Measurements from ENCODE around the gene SAMHD1.
"Not testable (repeated sequence)": the region's sequence is repeated elsewhere in the genome, so short reads cannot be mapped to it uniquely, and the experiment has no call there.

The SAMHD1 gene

GRCh38 chr20:36974660-36975059 is 23.2 kb upstream of the SAMHD1 start:
- Histone ChIP-seq H3K4me3 (no peak overlapping the region), H3K9me3 (no peaks in the 10 kb centered on the region), H3K4me1 (no peaks in the 10 kb centered on the region), H3K36me3 (no peaks in the 10 kb centered on the region), H3K27me3 (no peaks in the 10 kb centered on the region), H3K27ac (no peak overlapping the region)
- no peak for DNase-seq
- intact Hi-C loops (cut with DNase I; ENCODE audit: low total_unique reads), result no loop called here
- no peak for TF ChIP-seq CTCF (IDR thresholded peaks at IDR 0.05)

DNA sequence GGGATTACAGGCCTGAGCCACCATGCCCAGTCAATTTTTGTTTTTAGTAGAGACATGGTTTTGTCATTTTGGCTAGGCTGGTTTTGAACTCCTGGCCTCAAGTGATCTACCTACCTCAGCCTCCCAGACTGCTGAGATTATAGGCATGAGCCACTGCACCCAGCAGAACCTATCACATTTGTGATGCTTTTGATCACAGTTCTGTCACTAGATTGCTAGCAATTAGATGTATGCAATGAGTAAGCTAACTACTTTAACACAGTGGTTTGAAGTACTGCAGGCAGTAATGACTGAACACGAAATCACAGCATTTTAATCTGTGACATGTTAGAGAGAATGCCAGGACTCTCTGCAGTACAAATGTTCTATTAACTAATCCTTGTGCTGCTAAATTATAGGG is 19.6 kb upstream of the SAMHD1 start:
- H3K27ac ChIP-seq, result no peak overlapping the region

DNA sequence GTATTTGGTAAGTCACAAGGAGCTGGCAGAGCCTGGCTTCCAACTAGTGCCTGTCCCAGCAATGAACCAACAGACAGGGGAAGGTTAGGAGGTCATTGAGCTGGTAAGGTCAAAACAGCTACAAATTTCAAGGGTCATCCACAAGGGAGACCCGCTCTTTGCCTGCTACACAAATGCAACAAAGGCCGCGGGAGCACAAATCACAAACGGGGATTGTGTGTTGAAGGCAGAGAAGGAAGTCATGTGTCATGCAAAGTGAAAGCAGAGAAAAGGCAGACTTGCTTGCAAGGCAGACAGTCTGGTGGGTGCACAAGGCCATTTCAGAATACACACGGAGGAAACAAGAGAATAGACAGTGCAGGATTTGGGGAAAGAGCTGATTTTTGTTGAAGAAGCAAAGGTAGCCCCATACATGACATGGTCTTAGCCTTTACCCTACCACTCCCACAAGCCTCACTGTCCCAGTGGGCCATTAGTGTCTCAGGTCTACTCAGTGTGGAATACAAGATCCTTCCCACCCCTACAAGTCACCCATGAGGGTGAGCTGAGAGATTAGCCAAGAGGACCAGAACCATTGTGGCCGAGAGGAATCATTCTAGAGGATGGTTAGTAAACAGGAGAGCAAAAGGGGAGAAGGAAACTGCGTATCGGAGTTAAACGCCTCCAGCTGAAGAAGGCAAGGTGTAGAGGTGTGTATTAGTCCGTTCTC is 18.1 kb upstream of the SAMHD1 start:
- Histone ChIP-seq H3K9me3 (no peaks in the 10 kb centered on the region), H3K4me3 (no peak overlapping the region), H3K4me1 (no peaks in the 10 kb centered on the region), H3K36me3 (no peaks in the 10 kb centered on the region), H3K27me3 (no peaks in the 10 kb centered on the region), H3K27ac (no peak overlapping the region)
- no peak for DNase-seq
- TF ChIP-seq CTCF (IDR thresholded peaks at IDR 0.05), result no peak
- intact Hi-C loops (cut with DNase I; ENCODE audit: low total_unique reads), result no loop called here

More for the DNA sequence above, 19.6 kb upstream of the SAMHD1 start:
- Histone ChIP-seq H3K4me3 (no peak overlapping the region), H3K4me1 (no peaks in the 10 kb centered on the region), H3K9me3 (no peaks in the 10 kb centered on the region), H3K36me3 (no peaks in the 10 kb centered on the region), H3K27me3 (no peaks in the 10 kb centered on the region)
- no peak for DNase-seq
- intact Hi-C loops (cut with DNase I; ENCODE audit: low total_unique reads), result no loop called here
- TF ChIP-seq CTCF (IDR thresholded peaks at IDR 0.05), result no peak

GRCh38 chr20:36969051-36969450 is 17.5 kb upstream of the SAMHD1 start:
- intact Hi-C loops (cut with DNase I; ENCODE audit: low total_unique reads), result no loop called here
- no peak for TF ChIP-seq CTCF (IDR thresholded peaks at IDR 0.05)
- Histone ChIP-seq H3K27ac (no peak overlapping the region), H3K27me3 (no peaks in the 10 kb centered on the region), H3K4me3 (no peak overlapping the region), H3K36me3 (no peaks in the 10 kb centered on the region), H3K9me3 (no peaks in the 10 kb centered on the region), H3K4me1 (no peaks in the 10 kb centered on the region)
- no peak for DNase-seq

DNA sequence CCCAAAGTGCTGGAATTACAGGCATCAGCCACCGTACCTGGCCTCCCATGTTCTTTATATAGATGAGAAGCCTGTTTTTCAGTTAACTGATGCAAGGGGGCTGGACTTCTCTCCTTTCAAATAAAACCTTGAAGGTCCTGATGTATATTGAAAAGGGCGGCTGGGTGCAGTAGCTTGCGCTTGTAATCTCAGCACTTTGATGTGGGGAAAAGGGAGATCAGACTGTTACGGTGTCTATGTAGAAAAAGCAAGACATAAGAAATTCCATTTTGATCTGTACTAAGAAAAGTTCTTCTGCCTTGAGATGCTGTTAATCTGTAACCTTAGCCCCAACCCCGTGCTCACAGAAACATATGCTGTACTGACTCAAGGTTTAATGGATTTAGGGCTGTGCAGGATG is 16.1 kb upstream of the SAMHD1 start:
- Histone ChIP-seq H3K36me3 (no peaks in the 10 kb centered on the region), H3K4me3 (no peak overlapping the region), H3K27ac (no peak overlapping the region), H3K27me3 (no peaks in the 10 kb centered on the region), H3K4me1 (no peaks in the 10 kb centered on the region), H3K9me3 (no peaks in the 10 kb centered on the region)
- no peak for TF ChIP-seq CTCF (IDR thresholded peaks at IDR 0.05)
- intact Hi-C loops (cut with DNase I; ENCODE audit: low total_unique reads), result no loop called here
- DNase-seq, result no peak

GRCh38 chr20:36966965-36967364 is 15.5 kb upstream of the SAMHD1 start:
- H3K36me3 ChIP-seq; intact Hi-C loops (cut with DNase I; ENCODE audit: low total_unique reads): not testable (repeated sequence)

DNA sequence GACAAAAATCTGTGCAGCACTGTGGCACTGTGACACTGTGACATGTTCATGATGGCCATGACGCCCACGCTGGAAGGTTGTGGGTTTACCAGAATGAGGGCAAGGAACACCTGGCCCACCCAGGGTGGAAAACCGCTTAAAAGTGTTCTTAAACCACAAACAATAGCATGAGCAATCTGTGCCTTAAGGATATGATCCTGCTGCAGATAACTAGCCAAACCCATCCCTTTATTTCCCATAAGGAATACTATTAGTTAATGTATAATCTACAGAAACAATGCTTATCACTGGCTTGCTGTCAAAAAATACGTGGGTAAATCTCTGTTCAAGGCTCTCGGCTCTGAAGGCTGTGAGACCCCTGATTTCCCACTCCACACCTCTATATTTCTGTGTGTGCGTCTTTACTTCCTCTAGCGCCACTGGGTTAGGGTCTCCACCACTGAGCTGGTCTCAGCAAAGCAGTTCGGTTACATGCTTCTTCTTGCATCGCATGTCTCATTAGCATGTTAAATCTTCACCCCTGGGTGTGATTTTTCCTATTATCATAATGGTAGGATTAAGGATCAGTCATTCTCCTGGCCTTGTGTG is 10.9 kb upstream of the SAMHD1 start:
- H3K9me3 ChIP-seq; H3K27me3 ChIP-seq; H3K4me1 ChIP-seq; H3K27ac ChIP-seq; DNase-seq; H3K36me3 ChIP-seq; H3K4me3 ChIP-seq; intact Hi-C loops (cut with DNase I; ENCODE audit: low total_unique reads): not testable (repeated sequence)

More at GRCh38 chr20:36966965-36967364, 15.5 kb upstream of the SAMHD1 start:
- H3K27me3 ChIP-seq, H3K4me1 ChIP-seq, H3K4me3 ChIP-seq, DNase-seq, H3K27ac ChIP-seq, H3K9me3 ChIP-seq: not testable (repeated sequence)

All from tibial artery (tissue), 4 donors.